Measurements from ENCODE around the gene MTMR6.

The MTMR6 gene

GRCh38 chr13:25276748-25277147 lies 10.5 kb downstream of the MTMR6 start:
- DNase-seq = no peak

DNA sequence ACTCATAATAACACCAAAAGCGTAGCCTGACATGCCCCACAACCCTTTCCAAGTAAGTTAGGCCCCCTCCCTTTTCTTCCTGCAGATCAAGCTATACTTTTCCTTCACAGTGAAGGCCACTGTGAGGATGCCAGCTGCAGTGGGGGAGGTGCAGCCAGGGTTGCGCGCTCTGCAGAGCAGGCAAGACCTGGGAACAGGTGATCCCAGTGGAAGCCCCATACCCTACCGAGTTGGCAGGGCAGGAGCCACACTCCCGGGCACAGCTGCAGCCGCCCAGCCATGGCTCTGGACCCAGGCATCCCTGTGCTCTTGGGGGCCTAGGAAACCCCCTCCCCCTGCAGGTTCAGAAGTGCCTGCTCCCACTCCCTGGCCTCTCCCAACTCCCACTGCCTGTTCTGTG lies 18.7 kb downstream of the MTMR6 start:
- DNase-seq = no peak

DNA sequence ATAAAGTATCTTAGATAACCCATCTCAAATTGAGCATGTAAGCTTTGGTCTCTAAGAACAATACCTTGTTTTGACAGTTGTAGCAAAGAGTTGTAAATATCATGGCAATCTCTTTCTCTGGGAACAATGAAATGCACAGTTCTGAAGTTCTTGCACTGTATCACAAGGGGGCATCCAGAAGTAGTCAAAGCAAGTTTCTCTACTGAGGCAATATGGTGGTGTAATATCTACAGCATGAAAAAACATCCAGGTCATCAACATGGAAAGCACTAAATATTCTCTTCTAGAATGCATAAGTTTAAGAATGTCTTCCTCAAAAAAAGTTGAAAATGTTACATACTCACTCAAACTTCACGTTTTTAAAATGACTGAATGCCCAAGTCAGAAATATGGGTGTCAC lies 19.6 kb downstream of the MTMR6 start:
- no peak for DNase-seq

GRCh38 chr13:25266706-25267105 lies 20.6 kb downstream of the MTMR6 start:
- DNase-seq = no peak

DNA sequence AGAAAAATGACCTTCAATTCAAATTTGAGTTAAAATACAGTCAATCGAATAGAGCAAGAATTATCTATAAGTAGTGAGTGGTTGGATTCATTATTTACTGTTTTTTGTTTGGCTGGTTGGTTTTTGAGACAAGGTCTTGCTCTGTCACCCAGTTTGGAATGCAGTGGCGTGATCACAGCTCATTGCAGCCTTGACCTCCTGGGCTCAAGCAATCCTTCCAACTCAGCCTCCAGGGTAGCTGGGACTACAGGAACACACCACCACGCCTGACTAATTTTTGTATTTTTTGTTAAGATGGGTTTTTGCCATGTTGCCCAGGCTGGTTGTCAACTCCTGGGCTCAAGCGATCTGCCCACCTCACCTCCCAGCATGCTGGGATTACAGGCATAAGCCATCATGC lies 25.0 kb downstream of the MTMR6 start:
- DNase-seq = no peak

DNA sequence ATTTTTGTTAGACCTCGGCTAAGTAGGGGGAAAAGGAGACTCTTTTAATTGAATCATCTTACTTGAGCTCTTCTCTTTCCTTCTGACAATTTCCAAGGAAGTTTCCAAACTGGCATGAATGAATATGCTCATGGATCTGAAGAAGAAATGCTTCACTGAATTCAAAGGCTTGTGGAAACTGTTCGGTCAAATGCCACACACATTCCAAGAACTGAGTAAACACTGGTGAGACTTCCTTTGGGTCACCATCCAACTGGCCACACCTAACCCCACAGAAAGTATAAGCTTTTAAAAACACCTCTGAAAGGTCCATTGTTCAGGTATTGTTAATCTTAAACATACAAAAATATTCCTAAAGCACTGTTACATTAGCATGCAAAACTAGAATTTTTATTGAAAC lies 33.6 kb downstream of the MTMR6 start:
- DNase-seq = no peak

DNA sequence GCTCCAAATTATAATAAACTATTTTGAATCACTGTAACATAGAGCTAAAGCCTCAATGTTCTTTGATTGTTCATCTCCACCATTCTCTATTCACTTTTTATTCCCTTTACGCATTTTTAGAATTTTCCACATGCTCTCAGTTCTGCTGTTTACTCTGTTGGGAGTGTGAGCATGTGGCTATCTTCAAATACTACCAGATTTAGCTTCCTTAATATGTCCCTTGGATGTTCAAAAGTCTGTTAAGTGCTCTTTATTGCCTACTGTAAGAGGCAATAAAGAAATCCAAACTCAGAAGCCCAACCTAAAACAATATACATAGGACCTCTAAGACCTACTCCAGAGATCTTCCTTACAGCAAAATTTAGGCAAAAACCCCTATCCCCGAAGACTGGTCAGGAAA lies 34.5 kb downstream of the MTMR6 start:
- DNase-seq = no peak

- DNase-seq = no peak
Measured at GRCh38 chr13:25252225-25252624, 35.1 kb downstream of the MTMR6 start.

DNA sequence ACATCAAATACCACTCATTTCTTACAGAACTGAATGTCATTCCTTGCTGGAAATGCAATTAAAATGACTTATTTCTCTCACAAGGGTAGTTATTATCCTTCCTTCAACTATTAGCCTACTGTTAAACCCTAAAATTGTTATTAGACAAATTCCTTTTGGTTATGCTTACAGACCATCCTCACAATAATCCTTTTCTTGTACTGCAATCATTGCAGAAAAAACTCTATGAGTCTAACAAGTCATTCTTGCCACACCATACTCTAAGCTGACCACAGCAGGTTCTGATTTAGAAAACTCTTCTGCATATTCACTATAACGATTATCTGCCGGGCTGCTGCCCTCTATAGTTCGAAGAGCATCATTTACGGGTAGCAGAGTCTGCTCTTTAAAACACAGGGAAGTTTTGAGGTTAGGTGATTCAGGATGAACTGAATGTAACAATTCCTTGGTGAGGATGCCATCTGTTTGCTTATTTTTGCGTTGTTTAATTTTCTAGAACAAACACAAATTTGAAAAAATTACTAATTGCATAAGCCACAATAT lies 38.2 kb downstream of the MTMR6 start:
- DNase-seq = no peak

- no peak for DNase-seq
Measured at GRCh38 chr13:25248071-25248470, 39.2 kb downstream of the MTMR6 start.

GRCh38 chr13:25247360-25247759 lies 39.9 kb downstream of the MTMR6 start:
- no peak for DNase-seq

GRCh38 chr13:25244123-25244522 lies 43.2 kb downstream of the MTMR6 start:
- no peak for DNase-seq

DNA sequence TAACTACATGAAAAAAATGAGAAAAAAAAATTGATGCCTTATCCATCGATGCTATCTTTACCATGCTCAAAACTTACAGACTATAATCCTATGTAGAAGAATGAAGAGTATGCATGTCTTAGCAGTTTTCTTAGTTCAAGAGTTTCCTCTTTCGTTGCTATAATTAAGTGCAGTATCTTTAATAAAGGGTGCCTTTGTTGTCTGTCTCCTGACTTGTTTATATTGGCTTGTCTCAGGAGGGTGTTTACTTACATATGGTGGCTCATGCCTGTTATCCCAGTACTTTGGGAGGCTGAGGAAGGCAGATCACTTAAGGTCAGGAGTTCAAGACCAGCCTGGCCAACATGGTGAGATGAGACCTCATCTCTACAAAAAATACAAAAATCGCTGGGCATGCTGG lies 44.3 kb downstream of the MTMR6 start:
- no peak for DNase-seq

DNA sequence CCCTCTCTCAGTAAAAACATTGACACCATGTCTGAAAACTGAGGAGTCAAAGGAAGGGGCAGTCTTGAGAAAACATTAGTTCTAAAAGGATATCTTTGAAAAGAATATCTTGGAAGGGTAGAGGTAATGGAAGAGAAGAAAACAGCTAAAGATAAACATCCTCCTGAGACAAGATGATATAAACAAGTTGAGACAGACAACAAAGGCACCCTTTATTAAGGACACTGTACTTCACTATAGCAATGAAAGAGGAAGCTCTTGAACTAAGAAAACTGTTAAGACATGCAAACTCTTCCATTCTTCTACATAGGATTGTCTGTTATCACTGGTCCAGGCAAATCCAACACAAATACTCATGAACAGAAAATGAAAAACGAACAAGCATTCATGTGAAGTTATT lies 46.3 kb downstream of the MTMR6 start:
- DNase-seq = no peak

DNA sequence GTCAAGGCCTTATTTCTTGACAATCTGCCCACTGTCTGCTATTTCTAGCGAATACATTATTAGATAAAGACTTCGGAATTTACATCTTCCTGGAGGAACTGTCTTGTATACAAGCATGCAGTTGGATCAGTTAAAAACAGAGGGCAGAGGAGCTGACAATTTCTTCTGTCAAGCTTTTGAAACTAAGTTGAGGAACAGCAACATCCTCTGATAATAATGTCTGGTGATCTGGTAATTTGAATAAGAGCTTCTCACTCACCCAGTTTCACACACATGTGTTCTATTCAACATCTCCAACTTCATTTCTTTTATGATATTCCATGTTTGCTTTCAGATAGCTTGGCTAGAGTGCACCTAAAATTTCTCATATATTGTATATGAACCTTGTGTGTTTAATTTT lies 50.2 kb downstream of the MTMR6 start:
- DNase-seq = no peak

- DNase-seq = no peak
Measured at GRCh38 chr13:25233861-25234260, 53.4 kb downstream of the MTMR6 start.

DNA sequence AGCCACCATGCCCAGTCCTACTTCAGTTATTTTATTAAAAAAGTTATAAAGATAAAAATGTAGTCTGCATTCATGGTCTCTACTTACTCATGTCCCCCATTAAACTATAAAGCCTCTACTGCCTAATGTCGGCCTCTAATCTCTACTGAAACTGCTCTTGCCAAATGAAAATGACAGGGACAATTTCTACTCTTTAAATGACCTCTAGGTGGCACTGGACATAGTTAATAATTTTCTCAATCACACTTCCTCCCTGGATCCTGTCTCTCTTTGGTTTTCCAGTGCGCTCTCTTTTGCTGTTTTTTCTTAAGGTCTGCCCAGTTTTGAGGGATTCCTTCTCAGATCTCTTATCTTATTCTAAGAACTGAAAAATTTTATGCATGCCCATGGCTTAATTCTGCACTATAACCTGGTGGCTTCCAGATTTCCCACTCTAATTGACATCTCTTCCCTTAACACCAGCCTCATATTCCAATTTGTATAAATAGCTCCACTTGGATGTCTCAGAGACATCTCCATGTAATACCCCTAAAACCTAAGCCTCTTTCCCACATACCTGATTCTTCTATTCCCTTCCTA lies 54.3 kb downstream of the MTMR6 start:
- no peak for DNase-seq

DNA sequence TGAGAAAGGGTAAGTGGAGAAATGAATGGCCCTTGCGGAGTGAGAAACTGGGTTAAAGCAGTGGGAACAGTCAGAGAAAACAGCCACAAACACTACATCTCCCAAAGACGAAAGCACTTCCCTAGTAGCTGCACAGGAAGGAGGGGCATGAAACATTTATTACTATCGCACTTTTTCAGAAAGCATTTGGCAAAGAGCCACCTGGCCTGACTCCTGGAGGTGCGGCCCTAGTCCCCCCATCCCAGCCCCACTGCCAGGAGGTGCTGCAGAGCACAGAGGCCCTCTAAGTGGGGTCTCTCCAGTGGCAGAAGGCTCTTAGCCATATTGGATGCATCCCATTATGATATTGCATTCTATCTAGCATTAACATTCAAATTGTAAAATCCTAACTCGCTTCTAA lies 55.8 kb downstream of the MTMR6 start:
- no peak for DNase-seq

DNA sequence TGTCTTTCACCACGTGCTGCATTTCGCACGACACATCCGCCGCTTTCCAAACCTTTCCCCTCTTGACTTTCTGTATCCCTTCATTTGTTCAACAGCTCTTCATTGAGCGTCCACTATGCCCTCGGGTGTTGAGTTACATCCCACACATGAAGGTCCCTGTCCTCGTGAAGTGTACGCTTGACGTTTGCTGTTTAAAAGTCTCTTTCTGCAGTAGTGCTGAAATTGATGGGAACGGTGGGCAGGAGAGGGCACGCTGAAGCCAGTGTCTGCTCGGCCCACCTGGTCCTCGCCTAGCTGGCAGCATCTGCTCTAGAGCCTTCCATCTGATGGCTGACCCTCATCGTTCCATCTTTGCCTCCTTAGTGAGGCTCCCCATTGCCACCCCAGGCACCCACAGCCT lies 59.6 kb downstream of the MTMR6 start:
- no peak for DNase-seq

- no peak for DNase-seq
Measured at GRCh38 chr13:25225970-25226369, 61.3 kb downstream of the MTMR6 start.

DNA sequence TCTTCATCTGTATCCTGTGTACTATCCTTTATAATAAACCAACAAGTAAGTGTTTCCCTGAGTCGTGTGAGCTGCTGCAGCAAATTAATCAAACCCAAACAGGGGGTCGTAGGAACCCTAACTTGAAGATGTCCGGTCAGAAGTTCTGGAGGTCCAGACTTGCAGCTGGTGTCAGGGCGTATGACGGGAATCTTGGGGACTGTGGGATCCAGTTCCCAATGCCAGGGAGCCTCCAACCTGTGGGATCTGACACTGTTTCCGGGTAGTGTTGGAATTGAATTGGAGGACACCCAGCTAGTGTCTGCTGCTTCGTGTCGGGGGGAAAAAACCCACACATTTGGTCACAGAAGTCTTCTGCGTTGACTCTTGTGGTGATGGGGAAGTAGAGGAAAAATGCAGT lies 63.1 kb downstream of the MTMR6 start:
- no peak for DNase-seq

GRCh38 chr13:25222740-25223139 lies 64.5 kb downstream of the MTMR6 start:
- no peak for DNase-seq

DNA sequence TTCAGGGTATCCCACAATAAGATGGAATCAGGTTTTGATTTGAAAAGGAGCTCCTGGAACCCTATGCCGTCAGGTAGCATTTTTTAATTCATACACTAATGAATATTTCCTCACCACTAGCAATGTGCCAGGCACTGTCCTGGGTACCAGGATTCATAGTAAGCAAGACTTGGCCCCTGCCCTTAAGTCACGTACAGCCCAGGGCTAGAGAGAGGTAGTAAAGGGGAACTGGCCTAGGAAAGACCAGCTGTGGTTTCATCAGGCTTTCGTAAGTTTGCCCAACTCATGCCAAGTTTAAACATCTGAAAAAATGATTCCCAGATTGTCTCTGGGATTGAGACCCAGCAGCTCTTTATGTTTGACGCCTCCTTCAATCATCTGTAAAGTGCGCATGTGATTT lies 69.3 kb downstream of the MTMR6 start:
- DNase-seq = no peak

- no peak for DNase-seq
Measured at GRCh38 chr13:25217023-25217885, 70.0 kb downstream of the MTMR6 start.

GRCh38 chr13:25215253-25215575 lies 72.1 kb downstream of the MTMR6 start:
- DNase-seq = no peak
